Stimulated activated CD4-positive, alpha-beta T cell treated with anti-CD3 and anti-CD28 coated beads, Interleukin-4, amount 100 ng/mL, for 1 hour (primary cell): ENCODE results near the gene COL15A1.
"Not testable (repeated sequence)": the region's sequence is repeated elsewhere in the genome, so short reads cannot be mapped to it uniquely, and the experiment has no call there.

Experiments used
- DNase-seq: peaks from one replicate; pipeline ENCODE4 v3.0.0-alpha.2; 2020

The COL15A1 gene

GRCh38 chr9:99092643-99093491, 149.2 kb downstream of the COL15A1 start:
- no peak for DNase-seq

GRCh38 chr9:99093492-99093791, 149.7 kb downstream of the COL15A1 start:
- no peak for DNase-seq

- DNase-seq = no peak
Measured at GRCh38 chr9:99095565-99095964, 151.9 kb downstream of the COL15A1 start.

- DNase-seq = no peak
Measured at GRCh38 chr9:99096409-99096808, 152.7 kb downstream of the COL15A1 start.

DNA sequence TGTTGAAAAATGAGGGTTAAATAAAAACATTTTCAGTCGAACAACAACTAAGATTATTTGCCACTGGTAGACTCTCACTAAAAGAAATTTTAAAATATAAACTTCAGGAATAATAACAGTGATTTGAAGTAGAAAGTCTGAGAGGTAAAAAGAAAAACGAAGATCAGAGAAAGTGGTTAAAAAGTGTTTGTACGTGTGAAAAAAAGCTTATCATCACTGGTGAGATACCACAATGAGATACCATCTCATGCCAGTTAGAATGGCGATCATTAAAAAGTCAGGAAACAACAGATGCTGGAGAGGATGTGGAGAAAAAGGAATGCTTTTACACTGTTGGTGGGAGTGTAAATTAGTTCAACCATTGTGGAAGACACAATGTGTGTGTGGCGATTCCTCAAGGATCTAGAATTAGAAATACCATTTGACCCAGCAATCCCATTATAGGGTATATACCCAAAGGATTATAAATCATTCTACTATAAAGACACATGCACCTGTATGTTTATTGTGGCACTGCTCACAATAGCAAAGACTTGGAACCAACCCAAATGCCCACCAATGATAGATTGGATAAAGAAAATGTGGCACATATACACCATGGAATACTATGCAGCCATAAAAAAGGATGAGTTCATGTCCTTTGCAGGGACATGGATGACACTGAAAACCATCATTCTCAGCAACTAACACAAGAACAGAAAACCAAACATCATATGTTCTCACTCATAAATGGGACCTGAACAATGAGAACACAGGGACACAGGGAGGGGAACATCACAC, 156.3 kb downstream of the COL15A1 start:
- DNase-seq = not testable (repeated sequence)

GRCh38 chr9:99101271-99101670, 157.6 kb downstream of the COL15A1 start:
- DNase-seq = no peak

DNA sequence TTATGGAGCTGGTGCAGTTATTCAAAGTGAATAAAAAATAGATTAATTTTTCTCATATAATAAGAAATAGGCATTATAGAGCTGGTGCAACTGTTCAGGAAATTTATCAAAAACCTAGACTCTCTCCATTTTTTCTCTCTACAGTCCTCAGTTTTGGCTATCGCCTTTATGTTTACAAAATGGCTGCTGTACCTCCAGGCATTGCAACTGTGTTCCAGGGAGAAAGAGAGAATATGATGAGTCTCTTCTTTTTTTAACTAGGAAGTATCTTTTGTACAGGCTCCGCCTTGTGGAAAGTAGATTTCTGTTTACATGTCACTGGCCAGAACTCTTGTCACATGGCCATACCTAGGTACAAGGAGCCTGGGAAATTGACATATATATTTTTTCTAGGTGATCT, 158.1 kb downstream of the COL15A1 start:
- DNase-seq = no peak

DNA sequence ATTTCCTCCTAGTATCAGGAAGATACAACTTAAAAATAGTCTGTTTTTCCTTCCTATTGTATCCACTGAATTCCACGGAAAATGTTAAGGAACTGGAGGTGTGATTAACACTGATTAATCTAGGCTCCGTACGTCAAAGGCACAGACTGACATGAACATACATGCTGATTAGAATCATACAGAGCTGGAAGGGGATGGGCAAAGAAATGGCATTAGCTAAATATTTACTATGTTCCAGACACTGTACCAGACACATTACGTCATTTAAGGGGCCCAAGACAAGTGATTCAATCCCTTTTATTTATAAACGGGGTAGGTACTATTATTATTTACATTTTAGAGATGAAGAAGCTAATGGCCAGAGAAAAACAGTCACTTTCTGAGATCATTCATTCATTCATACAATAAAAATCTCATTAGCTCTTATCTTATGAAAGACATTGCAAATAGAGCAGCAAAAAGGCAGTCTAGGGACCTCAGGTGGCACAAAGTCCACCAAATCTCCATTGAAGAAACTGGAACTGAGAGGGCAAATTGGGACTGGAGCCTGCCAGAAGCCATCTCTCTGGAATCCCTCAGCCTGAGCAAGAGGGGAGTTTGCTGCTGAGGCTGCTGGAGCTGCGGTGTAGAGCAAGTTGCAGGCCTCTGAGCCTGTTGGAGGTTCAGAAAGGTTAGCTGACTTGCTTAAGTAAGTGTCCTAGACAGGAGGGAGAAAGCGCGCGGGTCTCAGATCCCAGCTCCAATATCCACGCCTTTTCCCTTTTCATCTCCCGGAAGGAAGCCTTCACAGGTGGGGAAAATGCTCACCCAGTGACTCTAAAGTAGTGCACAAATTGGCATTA, 159.6 kb downstream of the COL15A1 start:
- no peak for DNase-seq

- peak; percentile 7 for DNase-seq
Measured at GRCh38 chr9:99103901-99104458, 160.3 kb downstream of the COL15A1 start.

GRCh38 chr9:99104459-99105151, 160.9 kb downstream of the COL15A1 start, which contains the start of gene TGFBR1:
Gene TGFBR1, plus strand, starts transcription at chr9:99105113. Its CDS starts 93 bp downstream, at chr9:99105206.
- DNase-seq = peak; percentile 91

GRCh38 chr9:99105152-99106043, 161.7 kb downstream of the COL15A1 start:
- peak; percentile 40 for DNase-seq

GRCh38 chr9:99106044-99106375, 162.3 kb downstream of the COL15A1 start:
- no peak for DNase-seq

- no peak for DNase-seq
Measured at GRCh38 chr9:99107421-99107820, 163.7 kb downstream of the COL15A1 start.

DNA sequence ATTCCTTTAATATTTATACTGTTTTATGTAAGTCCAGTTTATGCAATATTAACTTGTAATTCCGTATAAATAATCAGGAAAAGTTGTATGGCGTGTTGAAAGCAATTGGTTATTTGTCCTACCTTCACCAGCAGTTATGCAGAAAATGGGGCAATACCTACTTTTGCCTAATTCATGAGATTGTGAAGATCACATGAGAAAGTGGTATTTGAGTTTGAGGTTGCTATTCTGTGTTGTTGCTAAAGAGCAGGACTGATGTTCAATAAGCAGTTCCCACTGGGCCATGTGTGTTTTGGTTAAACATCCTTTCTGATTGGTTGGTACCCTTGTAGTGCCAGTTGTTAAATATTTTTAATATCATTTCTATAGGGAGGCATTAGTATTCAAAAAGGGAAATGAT, 164.4 kb downstream of the COL15A1 start:
- DNase-seq = no peak

GRCh38 chr9:99109522-99109921, 165.8 kb downstream of the COL15A1 start:
- DNase-seq = no peak

- DNase-seq = no peak
Measured at GRCh38 chr9:99112750-99113413, 169.2 kb downstream of the COL15A1 start.

DNA sequence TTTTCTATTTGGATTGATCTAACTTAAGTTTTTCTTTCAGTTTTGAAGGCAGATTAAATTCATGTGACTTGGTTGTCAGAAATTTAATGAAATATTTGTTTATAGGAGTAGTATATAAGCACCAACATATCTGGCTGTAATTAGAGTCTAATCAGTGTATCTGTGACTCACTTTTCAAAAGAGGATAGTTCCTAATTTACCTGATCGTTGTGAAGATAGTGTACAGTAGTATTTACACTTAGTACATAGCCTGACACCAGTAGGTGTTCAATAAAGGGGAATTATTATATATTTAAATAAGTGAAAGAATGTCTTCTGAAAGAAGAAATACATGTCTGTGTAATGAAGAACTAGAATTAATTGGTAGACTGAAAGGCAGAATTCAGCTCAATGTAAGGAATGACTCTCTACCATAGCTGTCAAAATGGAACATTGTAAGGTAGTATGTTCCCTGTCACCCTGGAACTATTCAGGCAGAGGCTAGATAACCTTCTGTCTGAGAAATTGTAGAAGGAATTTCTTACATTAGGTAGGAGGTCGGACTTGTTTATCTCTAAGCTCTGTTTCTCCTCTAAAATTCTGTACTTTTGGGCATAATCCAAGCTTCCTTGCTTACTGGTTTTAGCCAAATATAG, 169.8 kb downstream of the COL15A1 start:
- DNase-seq = no peak

GRCh38 chr9:99114049-99114440, 170.3 kb downstream of the COL15A1 start:
- no peak for DNase-seq

- DNase-seq = no peak
Measured at GRCh38 chr9:99114846-99115500, 171.3 kb downstream of the COL15A1 start.

DNA sequence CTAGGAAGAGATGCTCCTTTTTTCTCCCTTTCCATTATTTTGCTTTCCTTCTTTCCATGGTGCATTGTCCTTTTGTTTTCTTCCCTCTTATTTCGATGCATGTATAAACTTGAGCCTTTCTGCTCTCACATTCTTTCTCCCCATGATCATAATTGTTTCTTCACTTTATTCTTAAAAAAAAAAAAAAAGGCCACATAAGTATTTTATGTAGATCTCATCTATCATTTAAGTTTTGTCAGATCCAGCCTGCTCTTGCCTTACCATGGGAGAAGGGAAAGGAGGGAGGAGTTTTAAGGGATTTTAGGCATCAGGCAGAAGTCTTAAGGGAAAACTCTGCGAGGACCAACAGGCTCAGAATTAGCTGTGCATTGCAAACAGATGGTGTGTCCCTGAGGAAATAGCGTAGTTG, 172.3 kb downstream of the COL15A1 start:
- DNase-seq = no peak
